Measurements from ENCODE around the gene ANO10. TPM values are rescaled to one million over a fixed set of nuclear protein-coding genes. Genes with fewer than 3 reads are reported as not detected.

Gene ANO10
- total and polyA plus RNA-seq, 2 of the 8 experiments (the other 6 are each of a cell fraction or from before 2014, with no cell fraction given): 38.0 to 53.2 TPM

DNA sequence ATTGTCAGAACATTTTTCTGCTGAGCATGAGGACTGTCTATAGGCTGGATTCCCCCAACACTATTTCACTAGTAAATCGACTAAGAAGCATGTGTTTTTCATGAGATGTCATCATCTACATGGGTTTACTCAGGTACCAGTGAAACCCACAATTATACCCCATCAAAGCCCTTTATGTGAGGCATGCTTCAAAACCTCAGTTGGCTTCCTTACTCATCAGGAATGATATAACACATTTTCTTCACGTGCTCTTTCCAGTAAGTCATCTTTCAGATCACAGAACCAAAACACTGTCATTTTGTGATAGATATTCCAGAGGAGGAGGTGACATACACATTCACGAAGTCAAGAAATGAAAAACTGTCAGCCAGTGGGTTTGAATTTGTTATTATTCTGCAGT lies 116.5 kb downstream of the ANO10 start:
- ChIA-PET CTCF (ENCODE audit: partially characterized antibody) (no interaction called here), POLR2A (ENCODE audit: partially characterized antibody) (no interaction called here)
- H3K4me2 ChIP-seq (ENCODE audit: insufficient read depth in 1 of 2, low read depth in 2 of 2, low read length in 2 of 2): no peak overlapping the region
- no peak overlapping the region for H2BK20ac ChIP-seq (ENCODE audit: low read length)
- H3K36me3 ChIP-seq (ENCODE audit: control insufficient read depth in 2 of 4, insufficient read depth in 4 of 4, low read length in 3 of 4): no peaks in the 10 kb centered on the region; a peak in 1 of 8 replicates
- H2AFZ ChIP-seq (ENCODE audit: low read length): no peak overlapping the region
- no peaks in the 10 kb centered on the region for H3K79me2 ChIP-seq (ENCODE audit: control insufficient read depth in 1 of 2, insufficient read depth in 2 of 2, low read length in 2 of 2)
- no peaks in the 10 kb centered on the region for H3K79me1 ChIP-seq (ENCODE audit: low read depth, low read length)
- H3K27me3 ChIP-seq (replicated peaks in 1 of 4; ENCODE audit: control insufficient read depth in 3 of 4, extremely low read depth in 1 of 4, insufficient read depth in 3 of 4, low read length in 3 of 4): no peaks in the 10 kb centered on the region
- 62% methylated on average over 3 of the region's 3 CpGs; no CpG with 5 or more reads in 1 of the 2 experiments for WGBS, 2 experiments (ENCODE audit: extremely low coverage in 1 of 2, insufficient coverage in 1 of 2, insufficient read length in 1 of 2, insufficient replicate concordance in 2 of 2, low coverage in 1 of 2, low lambda C conversion rate in 2 of 2, missing lambda C conversion rate in 1 of 2)
- no peak overlapping the region for H3K4ac ChIP-seq (replicated peaks; ENCODE audit: insufficient read length, low read depth, low read length)
- no peak overlapping the region for H3K56ac ChIP-seq (replicated peaks; ENCODE audit: insufficient read length, low read depth, low read length)
- no peaks in the 10 kb centered on the region for H3K23me2 ChIP-seq (ENCODE audit: low read depth, low read length)
- no peak overlapping the region for H3K4me3 ChIP-seq (ENCODE audit: extremely low read depth in 1 of 4, insufficient read depth in 2 of 4, low read depth in 3 of 4, low read length in 4 of 4)
- no peak overlapping the region for H2BK5ac ChIP-seq (ENCODE audit: low read depth, low read length)
- no peaks in the 10 kb centered on the region for H3K9me3 ChIP-seq (ENCODE audit: insufficient read depth in 2 of 2, low read depth in 1 of 2, low read length in 1 of 2)
- no peak overlapping the region for H3K27ac ChIP-seq (ENCODE audit: low read depth, low read length)
- H3K9ac ChIP-seq (replicated peaks in 1 of 4; ENCODE audit: extremely low read depth in 1 of 4, low read depth in 3 of 4, low read length in 3 of 4): peak overlapping the region in 1 of 4 experiments; percentile 8; a peak in 1 of 7 replicates
- TF ChIP-seq NANOG (IDR thresholded peaks at IDR 0.05; ENCODE audit: insufficient read depth, low read depth, low read length, poor library complexity, severe bottlenecking) (no peak), RNF2 (IDR thresholded peaks at IDR 0.05; ENCODE audit: borderline replicate concordance, low read depth, low read length, missing control alignments, poor library complexity, severe bottlenecking) (no peak), FOSL1 (IDR thresholded peaks at IDR 0.05; ENCODE audit: insufficient read depth, low read depth, low read length) (no peak)
- H2BK12ac ChIP-seq (ENCODE audit: low read depth, low read length): no peak overlapping the region
- no peak overlapping the region for H4K5ac ChIP-seq (ENCODE audit: insufficient read length, low read depth, low read length)
- DNase-seq (ENCODE audit: low read depth in 1 of 2, low spot score in 2 of 2): no peak
- FAIRE-seq: no peak
- H3K18ac ChIP-seq (ENCODE audit: extremely low read depth, low read length): no peak overlapping the region
- H3K4me1 ChIP-seq (replicated peaks in 1 of 4; ENCODE audit: control insufficient read depth in 3 of 4, insufficient read depth in 4 of 4, low read length in 3 of 4): no peaks in the 10 kb centered on the region
- H3K14ac ChIP-seq (ENCODE audit: insufficient read length): no peak overlapping the region
- no peak overlapping the region for H3K23ac ChIP-seq (ENCODE audit: insufficient read length)
- H4K20me1 ChIP-seq (replicated peaks in 1 of 2; ENCODE audit: control insufficient read depth in 1 of 2, insufficient read depth in 2 of 2, low read length in 2 of 2): peaks cover 0 to 2% of the 10 kb centered on the region in 2 experiments
- H4K91ac ChIP-seq (replicated peaks; ENCODE audit: insufficient read length, low read length): no peak overlapping the region
- no peak overlapping the region for H4K8ac ChIP-seq (ENCODE audit: extremely low read depth, insufficient read depth, low read length)
- no peak overlapping the region for H2AK5ac ChIP-seq (ENCODE audit: low read depth, low read length)
- no peak overlapping the region for H2BK120ac ChIP-seq (replicated peaks; ENCODE audit: low read depth, low read length)
- no peak overlapping the region for H2BK15ac ChIP-seq (ENCODE audit: low read length)

Data from H1 (cell line).